DMS53 (cell line): ENCODE measurements around the gene LPGAT1.
"Not testable (repeated sequence)": the region's sequence is repeated elsewhere in the genome, so short reads cannot be mapped to it uniquely, and the experiment has no call there.

Experiments
- DNase-seq: peaks from one replicate; lab custom pipeline; 2025; lab: John Stamatoyannopoulos, UW

The LPGAT1 gene

GRCh38 chr1:211735208-211736170 lies 95.1 kb downstream of the LPGAT1 start:
- peak; percentile 94 for DNase-seq

DNA sequence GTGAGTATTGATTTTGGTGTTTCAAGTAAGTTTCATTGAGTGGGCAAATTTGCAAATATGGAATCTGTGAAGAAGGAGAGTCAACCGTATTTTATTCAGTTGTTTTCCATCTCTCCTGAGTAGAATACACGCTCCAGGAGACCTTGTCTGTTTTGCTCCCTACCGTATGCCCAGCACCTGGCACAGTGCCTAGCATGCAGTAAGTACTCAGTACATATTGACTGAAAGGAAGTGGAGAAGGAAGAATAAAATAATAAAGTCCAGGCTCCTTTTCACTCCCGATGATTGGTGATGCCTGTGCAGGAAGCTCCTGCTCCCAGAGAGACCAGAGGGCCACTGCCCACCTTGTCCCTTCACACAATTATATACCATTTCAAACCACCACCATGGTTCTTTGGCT lies 95.8 kb downstream of the LPGAT1 start:
- peak; percentile 98 for DNase-seq

GRCh38 chr1:211734359-211734758 lies 96.2 kb downstream of the LPGAT1 start:
- DNase-seq: peak; percentile 94

- DNase-seq: no peak
Observed at GRCh38 chr1:211732293-211732980, 98.1 kb downstream of the LPGAT1 start.

- DNase-seq: peak; percentile 52
Observed at GRCh38 chr1:211731456-211732292, 98.9 kb downstream of the LPGAT1 start.

DNA sequence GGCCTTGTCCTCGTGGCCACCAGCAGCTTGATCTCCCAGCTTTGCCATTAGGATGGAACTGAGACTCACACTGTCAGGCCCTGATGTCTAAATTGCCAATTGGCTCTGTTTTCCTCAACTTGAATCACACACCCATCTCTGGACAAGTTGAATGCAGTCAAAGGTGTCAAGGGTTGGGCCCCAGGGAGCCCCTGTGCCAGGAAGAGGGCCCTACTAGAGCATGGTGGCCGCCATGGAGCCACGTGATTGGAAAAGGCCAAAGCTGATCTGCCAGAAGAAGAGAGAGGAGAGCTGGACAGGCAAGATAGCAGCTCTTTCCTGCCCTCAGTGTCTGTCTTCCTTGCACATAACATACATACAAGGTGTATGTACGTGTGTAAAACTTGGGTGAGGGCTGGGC lies 100.2 kb downstream of the LPGAT1 start:
- DNase-seq: no peak

DNA sequence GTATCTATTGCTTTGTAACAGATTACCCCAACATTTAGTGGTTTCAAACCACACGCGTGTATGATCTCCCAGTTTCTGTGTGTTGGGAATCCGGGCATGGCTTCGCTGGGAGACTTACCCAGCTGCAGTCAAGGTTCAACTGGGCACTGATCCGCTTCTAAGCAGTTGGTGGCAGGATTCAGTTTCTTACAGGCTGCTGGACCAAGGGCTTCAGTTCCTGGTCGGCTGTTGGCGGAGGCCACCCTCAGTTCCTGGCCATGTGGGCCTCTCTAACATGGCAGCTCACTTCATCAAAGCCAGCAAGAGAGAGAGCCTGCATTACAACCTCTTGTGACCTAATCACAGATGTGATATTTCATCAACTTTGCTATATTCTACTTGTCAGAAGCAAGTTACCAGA lies 101.3 kb downstream of the LPGAT1 start:
- peak; percentile 27 for DNase-seq

- no peak for DNase-seq
Observed at GRCh38 chr1:211726467-211726995, 104.0 kb downstream of the LPGAT1 start.

DNA sequence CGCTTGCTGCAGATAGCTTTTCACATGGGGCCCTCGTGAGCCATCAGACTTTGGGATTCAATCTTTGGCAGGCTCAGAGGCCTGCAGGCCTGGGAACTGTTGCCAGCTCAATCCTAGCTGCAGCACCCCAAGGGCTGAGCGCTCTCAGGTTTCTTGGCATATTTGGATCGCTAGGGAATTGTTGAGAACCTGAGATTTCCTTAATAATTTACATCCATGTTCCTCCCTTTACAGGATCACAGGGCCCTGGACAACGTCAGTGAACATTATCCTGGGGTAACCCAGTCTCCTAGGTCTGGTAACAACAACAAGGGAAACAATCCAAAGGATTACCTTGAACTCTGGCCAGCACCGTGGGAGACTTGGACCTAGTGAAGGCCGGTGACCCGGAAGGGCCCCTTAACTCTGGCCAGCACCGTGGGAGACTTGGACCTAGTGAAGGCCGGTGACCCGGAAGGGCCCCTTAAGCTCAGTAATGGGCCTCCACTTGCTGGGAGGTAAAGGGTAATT lies 105.8 kb downstream of the LPGAT1 start:
- DNase-seq: no peak

GRCh38 chr1:211723273-211723672 lies 107.3 kb downstream of the LPGAT1 start:
- no peak for DNase-seq

DNA sequence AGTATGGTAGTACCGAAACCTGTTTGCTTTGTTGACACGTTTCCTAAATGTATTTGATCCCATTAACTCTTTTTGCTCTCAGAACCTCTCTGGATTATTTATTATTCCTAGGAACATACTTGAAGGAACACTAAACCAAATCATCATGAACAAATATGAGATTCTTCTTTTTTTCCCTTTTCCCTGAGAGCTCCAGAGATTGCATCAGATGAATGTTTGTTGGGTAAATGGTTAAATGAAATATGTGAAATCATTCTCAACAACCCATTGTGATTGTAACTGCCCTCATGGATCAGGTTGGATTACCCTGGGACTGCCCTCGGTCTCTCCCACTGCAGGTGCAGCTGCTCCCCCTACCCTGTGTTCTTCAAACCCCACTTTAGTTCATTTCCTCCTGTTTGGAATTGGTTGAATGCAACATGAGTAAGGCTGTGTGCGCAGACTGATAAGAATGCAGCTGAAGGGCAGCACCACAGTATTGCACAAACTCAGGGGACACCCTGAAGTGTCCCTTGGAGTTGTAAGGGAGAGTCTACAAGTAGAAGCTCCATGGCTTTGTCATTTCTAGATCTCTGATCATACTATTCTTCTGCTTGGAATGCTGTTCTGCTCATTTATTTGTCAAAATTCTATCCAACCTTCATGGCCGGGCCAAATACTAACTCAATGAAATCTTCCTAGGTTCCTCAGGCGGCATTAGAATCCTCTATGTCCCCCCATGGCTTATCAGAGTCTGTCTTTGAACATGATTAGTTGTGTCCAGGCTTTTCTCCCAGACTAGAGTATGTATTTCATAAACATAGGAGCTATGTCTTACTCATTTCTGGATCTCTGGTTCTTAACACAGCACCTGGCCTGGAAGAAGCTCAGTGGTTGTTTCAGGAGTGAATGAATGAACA lies 108.0 kb downstream of the LPGAT1 start:
- DNase-seq: no peak

- DNase-seq: not testable (repeated sequence)
Observed at GRCh38 chr1:211716555-211716954, 114.0 kb downstream of the LPGAT1 start.

DNA sequence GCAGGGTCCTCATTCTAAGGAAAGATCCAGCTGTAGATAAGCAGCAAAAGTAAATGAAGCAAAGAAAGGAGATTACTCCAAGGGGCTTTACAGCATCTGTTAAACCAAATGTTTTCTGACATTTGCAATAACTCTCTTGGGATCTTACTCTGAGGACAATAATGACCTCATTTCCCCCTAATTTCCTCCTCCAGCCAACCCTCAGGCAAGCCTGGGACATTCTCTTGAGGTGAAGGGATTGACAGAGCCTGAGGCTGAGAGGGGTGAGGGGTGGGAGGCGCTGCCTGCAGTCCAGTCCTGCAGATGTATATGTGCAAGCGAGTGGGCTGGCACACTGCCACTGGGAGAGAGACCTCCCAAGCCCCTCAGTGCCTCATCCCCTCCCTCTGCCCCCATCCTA lies 114.6 kb downstream of the LPGAT1 start:
- DNase-seq: no peak

GRCh38 chr1:211714154-211714553 lies 116.4 kb downstream of the LPGAT1 start:
- no peak for DNase-seq

DNA sequence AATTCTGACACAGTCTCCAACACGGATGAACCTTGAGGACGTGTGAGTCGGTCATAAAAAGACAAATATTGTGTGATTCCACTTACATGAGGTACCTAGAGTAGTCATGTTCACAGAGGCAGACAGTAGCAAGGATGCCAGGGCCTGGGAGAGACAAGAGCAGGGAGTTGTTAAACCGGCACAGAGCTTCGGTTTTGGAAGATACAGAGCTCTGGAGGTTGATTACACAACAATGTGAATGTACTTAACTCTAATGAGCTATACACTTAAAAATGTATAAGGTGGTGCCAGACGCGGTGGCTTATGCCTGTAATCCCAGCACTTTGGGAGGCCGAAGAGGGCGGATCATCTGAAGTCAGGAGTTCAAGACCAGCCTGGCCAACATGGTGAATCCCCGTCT lies 117.3 kb downstream of the LPGAT1 start:
- DNase-seq: no peak

- peak; percentile 79 for DNase-seq
Observed at GRCh38 chr1:211711315-211711705, 119.3 kb downstream of the LPGAT1 start.

GRCh38 chr1:211710566-211711314 lies 119.8 kb downstream of the LPGAT1 start:
- DNase-seq: no peak

DNA sequence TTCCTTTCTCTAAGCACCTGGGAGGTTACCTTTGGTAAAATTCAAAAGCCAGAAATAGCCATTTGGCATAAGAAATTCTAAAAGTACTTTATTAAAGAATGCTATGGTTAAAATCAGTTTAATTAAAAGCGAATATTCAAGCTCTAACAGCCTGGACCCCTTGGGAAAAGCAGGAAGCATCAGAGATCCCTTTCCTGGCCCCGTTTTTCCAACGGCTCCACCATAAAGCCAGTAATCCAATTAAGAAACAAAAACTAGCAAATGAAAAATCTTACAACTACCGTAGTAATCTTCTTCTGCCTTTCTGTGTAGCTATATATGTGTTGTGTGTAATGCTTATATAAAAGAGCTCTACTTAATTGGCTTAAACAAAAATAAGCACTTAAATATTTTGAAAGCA lies 121.6 kb downstream of the LPGAT1 start:
- DNase-seq: no peak

GRCh38 chr1:211708006-211708405 lies 122.6 kb downstream of the LPGAT1 start:
- DNase-seq: no peak
